H1 (cell line): Measurements from ENCODE around the gene OGDH. TPM values are rescaled to one million over a fixed set of nuclear protein-coding genes. Genes with fewer than 3 reads are reported as not detected.

Source experiments
- CTCF ChIA-PET: fragments of 300-600 bp; sonication (Branson Sonifier 250); formaldehyde crosslinking; loops from one replicate; lab custom pipeline; 2021; ENCODE audit not compliant: partially characterized antibody; lab: Charles Lee
- POLR2A ChIA-PET: fragments of 300-600 bp; sonication (Branson Sonifier 250); formaldehyde crosslinking; loops from one replicate; lab custom pipeline; 2021; ENCODE audit warnings: inconsistent platforms; ENCODE audit not compliant: partially characterized antibody; lab: Charles Lee
- DNase-seq, 2 experiments: peaks; one replicate each; pipeline versions ENCODE4 v3.0.0 to v3.0.0-alpha.2; 2010 to 2022; ENCODE audit warnings: low spot score in 2 of 2, low read depth in 1 of 2, mixed read lengths in 1 of 2
- FAIRE-seq: peaks from 2 replicates; lab custom pipeline; 2011; peaks lifted over from hg19 to GRCh38; lab: Jason Lieb, UNC
- H2AFZ ChIP-seq: 2 replicates; pipeline ENCODE4 v1.8.1; 2012; ENCODE audit warnings: low read length, inconsistent platforms
- H2AK5ac ChIP-seq: 2 replicates; pipeline ENCODE4 v1.6.1; 2013; ENCODE audit warnings: low read depth, low read length
- H2BK120ac ChIP-seq: replicated peaks from 2 replicates; pipeline ENCODE3; 2013; ENCODE audit warnings: low read depth, low read length, inconsistent platforms
- H2BK12ac ChIP-seq: 2 replicates; pipeline ENCODE4 v1.6.1; 2013; ENCODE audit warnings: low read depth, low read length
- H2BK15ac ChIP-seq: 2 replicates; pipeline ENCODE4 v1.6.1; 2013; ENCODE audit warnings: low read length
- H2BK20ac ChIP-seq: 2 replicates; pipeline ENCODE4 v1.6.1; 2013; ENCODE audit warnings: low read length
- H2BK5ac ChIP-seq: 2 replicates; pipeline ENCODE4 v1.6.1; 2013; ENCODE audit warnings: low read depth, low read length
- H3K14ac ChIP-seq: 2 replicates; pipeline ENCODE4 v1.6.1; 2013; ENCODE audit warnings: inconsistent platforms; ENCODE audit not compliant: insufficient read length
- H3K18ac ChIP-seq: 2 replicates; pipeline ENCODE4 v1.6.1; 2013; ENCODE audit warnings: low read length; ENCODE audit errors: extremely low read depth
- H3K23ac ChIP-seq: 2 replicates; pipeline ENCODE4 v1.6.1; 2013; ENCODE audit warnings: inconsistent platforms; ENCODE audit not compliant: insufficient read length
- H3K23me2 ChIP-seq: 2 replicates; pipeline ENCODE4 v1.6.1; 2013; ENCODE audit warnings: low read depth, low read length
- H3K27ac ChIP-seq: 2 replicates; pipeline ENCODE4 v1.6.1; 2011; ENCODE audit warnings: low read depth, low read length, inconsistent platforms
- H3K27me3 ChIP-seq, 4 experiments: replicated peaks in 1 of 4; 1 replicate in 1 of 4; 2 replicates in 3 of 4; pipeline versions ENCODE4 v1.6.1 to v1.8.1; 2011 to 2013; ENCODE audit warnings: low read length in 3 of 4, mild to moderate bottlenecking in 3 of 4, inconsistent platforms in 2 of 4, mixed read lengths in 2 of 4, moderate library complexity in 1 of 4; ENCODE audit not compliant: control insufficient read depth in 3 of 4, insufficient read depth in 3 of 4; ENCODE audit errors: extremely low read depth in 1 of 4
- H3K36me3 ChIP-seq, 4 experiments: 2 replicates each; pipeline versions ENCODE4 v1.6.1 to v1.8.1; 2011 to 2013; ENCODE audit warnings: mild to moderate bottlenecking in 4 of 4, low read length in 3 of 4, moderate library complexity in 2 of 4, control low read depth in 1 of 4, inconsistent platforms in 1 of 4; ENCODE audit not compliant: insufficient read depth in 4 of 4, control insufficient read depth in 2 of 4
- H3K4ac ChIP-seq: replicated peaks from 2 replicates; pipeline ENCODE3; 2013; ENCODE audit warnings: low read length, low read depth, mixed read lengths, inconsistent platforms; ENCODE audit not compliant: insufficient read length
- H3K4me1 ChIP-seq, 4 experiments: replicated peaks in 1 of 4; 1 replicate in 1 of 4; 2 replicates in 3 of 4; pipeline versions ENCODE4 v1.6.1 to v1.8.1; 2011 to 2013; ENCODE audit warnings: low read length in 3 of 4, inconsistent platforms in 2 of 4, mixed read lengths in 1 of 4; ENCODE audit not compliant: insufficient read depth in 4 of 4, control insufficient read depth in 3 of 4
- H3K4me2 ChIP-seq, 2 experiments: 2 replicates each; pipeline versions ENCODE4 v1.6.1 to v1.8.1; 2011 to 2013; ENCODE audit warnings: low read depth in 2 of 2, low read length in 2 of 2, control low read depth in 1 of 2, inconsistent platforms in 1 of 2, mild to moderate bottlenecking in 1 of 2; ENCODE audit not compliant: insufficient read depth in 1 of 2
- H3K4me3 ChIP-seq, 4 experiments: fragments of 200-600, 300-600 bp in 1 of 4; sonication (generic), shearing (Covaris generic), sonication (Bioruptor Twin) in 1 of 4; 2 replicates each; pipeline versions ENCODE4 v1.5.1 to v1.8.1; 2011 to 2016; ENCODE audit warnings: low read length in 4 of 4, low read depth in 3 of 4, control low read depth in 2 of 4, inconsistent platforms in 2 of 4, mild to moderate bottlenecking in 2 of 4, mixed read lengths in 1 of 4, moderate library complexity in 1 of 4; ENCODE audit not compliant: insufficient read depth in 2 of 4; ENCODE audit errors: extremely low read depth in 1 of 4
- H3K56ac ChIP-seq: replicated peaks from 2 replicates; pipeline ENCODE3; 2013; ENCODE audit warnings: low read depth, mild to moderate bottlenecking, mixed read lengths, low read length, inconsistent platforms; ENCODE audit not compliant: insufficient read length
- H3K79me1 ChIP-seq: 2 replicates; pipeline ENCODE4 v1.6.1; 2013; ENCODE audit warnings: low read depth, low read length, control low read depth
- H3K79me2 ChIP-seq, 2 experiments: 2 replicates each; pipeline versions ENCODE4 v1.6.1 to v1.8.1; 2012 to 2013; ENCODE audit warnings: low read length in 2 of 2, mild to moderate bottlenecking in 2 of 2, inconsistent platforms in 1 of 2; ENCODE audit not compliant: insufficient read depth in 2 of 2, control insufficient read depth in 1 of 2
- H3K9ac ChIP-seq, 4 experiments: replicated peaks in 1 of 4; 1 replicate in 1 of 4; 2 replicates in 3 of 4; pipeline versions ENCODE4 v1.6.1 to v1.8.1; 2011 to 2013; ENCODE audit warnings: low read depth in 3 of 4, low read length in 3 of 4, control low read depth in 2 of 4, mild to moderate bottlenecking in 2 of 4, moderate library complexity in 2 of 4, inconsistent platforms in 1 of 4; ENCODE audit errors: extremely low read depth in 1 of 4
- H3K9me3 ChIP-seq, 2 experiments: 2 replicates each; pipeline versions ENCODE4 v1.6.1 to v1.8.1; 2012 to 2013; ENCODE audit warnings: mild to moderate bottlenecking in 2 of 2, moderate library complexity in 2 of 2, control low read depth in 1 of 2, inconsistent platforms in 1 of 2, low read depth in 1 of 2, low read length in 1 of 2, mixed read lengths in 1 of 2; ENCODE audit not compliant: insufficient read depth in 2 of 2
- H4K20me1 ChIP-seq, 2 experiments: replicated peaks in 1 of 2; 2 replicates each; pipeline versions ENCODE3 to v1.8.1; 2011 to 2013; ENCODE audit warnings: inconsistent platforms in 2 of 2, low read length in 2 of 2, mild to moderate bottlenecking in 1 of 2; ENCODE audit not compliant: insufficient read depth in 2 of 2, control insufficient read depth in 1 of 2
- H4K5ac ChIP-seq: 2 replicates; pipeline ENCODE4 v1.6.1; 2013; ENCODE audit warnings: low read length, low read depth, mixed read lengths, inconsistent platforms; ENCODE audit not compliant: insufficient read length
- H4K8ac ChIP-seq: 2 replicates; pipeline ENCODE4 v1.8.0; 2013; ENCODE audit warnings: mild to moderate bottlenecking, moderate library complexity, low read length, inconsistent platforms; ENCODE audit not compliant: insufficient read depth; ENCODE audit errors: extremely low read depth
- H4K91ac ChIP-seq: replicated peaks from 2 replicates; pipeline ENCODE3; 2013; ENCODE audit warnings: low read length, mixed read lengths, inconsistent platforms; ENCODE audit not compliant: insufficient read length
- BRCA1 ChIP-seq: IDR thresholded peaks from 2 replicates; pipeline ENCODE4 v1.6.1; 2012; ENCODE audit warnings: low read depth, low read length, improper control_type of control experiment
- CEBPB ChIP-seq: IDR thresholded peaks from 2 replicates; pipeline ENCODE4 v1.6.1; 2012; ENCODE audit warnings: low read depth, low read length
- EGR1 ChIP-seq: IDR thresholded peaks from 2 replicates; pipeline ENCODE4 v1.6.1; 2011; ENCODE audit warnings: low read depth, low read length, borderline replicate concordance
- FOSL1 ChIP-seq: IDR thresholded peaks from 2 replicates; pipeline ENCODE4 v1.6.1; 2011; ENCODE audit warnings: mild to moderate bottlenecking, low read depth, low read length, moderate library complexity; ENCODE audit not compliant: insufficient read depth
- HDAC6 ChIP-seq: IDR thresholded peaks from one replicate; pipeline ENCODE4 v1.7.1; 2012; ENCODE audit warnings: low read depth, mild to moderate bottlenecking, inconsistent platforms, low read length, moderate library complexity
- KDM1A ChIP-seq: fragments of 200-600, 300-600 bp; sonication (generic); IDR thresholded peaks from 2 replicates; pipeline ENCODE4 v1.7.1; 2016; ENCODE audit warnings: mild to moderate bottlenecking, low read length, borderline replicate concordance
- POLR2A ChIP-seq, 2 experiments: IDR thresholded peaks; 1 replicate in 1 of 2; 2 replicates in 1 of 2; pipeline ENCODE4 v1.6.1; 2011; ENCODE audit warnings: low read depth in 2 of 2, low read length in 2 of 2, mild to moderate bottlenecking in 2 of 2; ENCODE audit errors: control extremely low read depth in 1 of 2
- POLR2AphosphoS5 ChIP-seq: IDR thresholded peaks from 2 replicates; pipeline ENCODE4 v1.6.1; 2011; ENCODE audit warnings: low read depth, low read length
- POU5F1 ChIP-seq: IDR thresholded peaks from 2 replicates; pipeline ENCODE4 v1.6.1; 2011; ENCODE audit warnings: low read depth, mild to moderate bottlenecking, low read length, moderate library complexity
- RFX5 ChIP-seq: IDR thresholded peaks from 2 replicates; pipeline ENCODE4 v1.6.1; 2011; ENCODE audit warnings: low read depth, low read length, improper control_type of control experiment, borderline replicate concordance
- RXRA ChIP-seq: IDR thresholded peaks from 2 replicates; pipeline ENCODE4 v1.6.1; 2011; ENCODE audit warnings: low read depth, mild to moderate bottlenecking, low read length, moderate library complexity; ENCODE audit not compliant: insufficient read depth
- SUZ12 ChIP-seq: fragments of 200-600 bp; sonication (generic); IDR thresholded peaks from 2 replicates; pipeline ENCODE4 v1.6.1; 2012; ENCODE audit warnings: mild to moderate bottlenecking, inconsistent platforms, low read length, moderate library complexity, mixed read lengths
- TCF12 ChIP-seq: IDR thresholded peaks from 2 replicates; pipeline ENCODE4 v1.6.1; 2011; ENCODE audit warnings: low read depth, mild to moderate bottlenecking, low read length
- ZNF274 ChIP-seq: IDR thresholded peaks from 2 replicates; pipeline ENCODE4 v1.7.0; 2012; ENCODE audit warnings: low read length, borderline replicate concordance; ENCODE audit errors: extremely low read depth
- WGBS, 2 experiments: shearing (Covaris generic) in 1 of 2; methylation state at CpG; one replicate each; pipeline versions ENCODE4 v1.1.6 to v1.1.7; 2013 to 2015; ENCODE audit warnings: low lambda C conversion rate in 2 of 2, mixed read lengths in 2 of 2, inconsistent platforms in 1 of 2, low coverage in 1 of 2, missing lambda C conversion rate in 1 of 2; ENCODE audit not compliant: insufficient replicate concordance in 2 of 2, insufficient coverage in 1 of 2, insufficient read length in 1 of 2; ENCODE audit errors: extremely low coverage in 1 of 2, missing lambda C conversion rate in 1 of 2; 5-methylcytosine and 5-hydroxymethylcytosine counted together
- polyA plus RNA-seq, 7 experiments: library from polyadenylated mRNA; depleted of rRNA in 3 of 7; stranded (reverse) in 5 of 7; unstranded in 2 of 7; fragments of >200 nt in 5 of 7; fragments of 200-250 nt in 2 of 7; gene quantifications; 1 replicate in 5 of 7; 2 replicates in 1 of 7; 4 replicates in 1 of 7; pipeline versions ENCODE4 v1.2.1 to v1.2.3, GENCODE V29; 2011 to 2013; ENCODE audit warnings: missing spikeins in 2 of 7, mixed read lengths in 2 of 7
- total RNA-seq: library from RNA; stranded (reverse); fragmentation: NEBNext Ultra II Directional; extraction: Animal tissue kit (Norgen Biotek cat#: 25700); gene quantifications from 2 replicates; pipeline ENCODE4 v1.2.1, GENCODE V29; 2021

OGDH gene
- total and polyA plus RNA-seq, 2 of the 8 experiments (the other 6 are each of a cell fraction or from before 2014, with no cell fraction given): 71.6 to 91.6 TPM

GRCh38 chr7:44706788-44707557 lies 100.5 kb downstream of the OGDH start:
- Histone ChIP-seq H2BK20ac (no peak overlapping the region), H3K4me3 (no peak overlapping the region), H3K27ac (no peak overlapping the region), H3K23me2 (no peaks in the 10 kb centered on the region), H2BK15ac (no peak overlapping the region), H4K20me1 (peaks cover 0 to 5% of the 10 kb centered on the region in 2 experiments), H3K36me3 (peaks cover 2 to 21% (median 6%) of the 10 kb centered on the region in 4 experiments; a peak in 5 of 8 replicates), H3K9me3 (no peaks in the 10 kb centered on the region), H4K91ac (no peak overlapping the region), H2BK12ac (no peak overlapping the region), H3K56ac (no peak overlapping the region), H3K79me2 (no peaks in the 10 kb centered on the region), H2BK120ac (no peak overlapping the region), H2AFZ (no peak overlapping the region), H3K14ac (no peak overlapping the region), H3K23ac (no peak overlapping the region), H3K9ac (no peak overlapping the region), H3K27me3 (no peaks in the 10 kb centered on the region), H3K4me1 (no peaks in the 10 kb centered on the region; a peak in 1 of 7 replicates), H2BK5ac (no peak overlapping the region), H3K4ac (no peak overlapping the region), H3K4me2 (no peak overlapping the region), H4K5ac (no peak overlapping the region), H3K79me1 (no peaks in the 10 kb centered on the region), H2AK5ac (no peak overlapping the region), H3K18ac (no peak overlapping the region), H4K8ac (0 out of 2 replicates have a peak overlapping the region, but pooled peaks have one; percentile 41)
- 92% methylated on average over 20 of the region's 20 CpGs; no CpG with 5 or more reads in 1 of the 2 experiments for WGBS, 2 experiments
- ChIA-PET CTCF (interaction anchor here (1.1 to 1.9 kb wide), 2 partner anchors 42 to 72 kb away, joined by 3 to 4 read pairs; no protein-coding TSS in a partner anchor), POLR2A (interaction anchor here (1.3 kb wide), 1 partner anchor 34 kb away, joined by 3 read pairs; no protein-coding TSS in a partner anchor)
- FAIRE-seq (no peak), DNase-seq (no peak)
- no peak for TF ChIP-seq CEBPB
- TF ChIP-seq RFX5: no peak
- TF ChIP-seq POU5F1: no peak
- TF ChIP-seq EGR1: no peak
- no peak for TF ChIP-seq KDM1A
- no peak for TF ChIP-seq TCF12
- no peak for TF ChIP-seq FOSL1
- TF ChIP-seq HDAC6: no peak
- no peak for TF ChIP-seq POLR2A (IDR thresholded peaks at IDR 0.05; ENCODE audit: control extremely low read depth in 1 of 2, low read depth in 2 of 2, low read length in 2 of 2)
- TF ChIP-seq BRCA1: no peak
- no peak for TF ChIP-seq POLR2AphosphoS5
- TF ChIP-seq SUZ12: no peak
- TF ChIP-seq ZNF274: no peak
- no peak for TF ChIP-seq RXRA
